ENCODE data around the gene FAM162A. TPM values are rescaled to one million over a fixed set of nuclear protein-coding genes. Genes with fewer than 3 reads are reported as not detected.

FAM162A gene
- total and polyA plus RNA-seq, 2 donors (not counting 3 experiments of a cell fraction or from before 2014, with no cell fraction given), result 12.6 to 23.4 TPM

DNA sequence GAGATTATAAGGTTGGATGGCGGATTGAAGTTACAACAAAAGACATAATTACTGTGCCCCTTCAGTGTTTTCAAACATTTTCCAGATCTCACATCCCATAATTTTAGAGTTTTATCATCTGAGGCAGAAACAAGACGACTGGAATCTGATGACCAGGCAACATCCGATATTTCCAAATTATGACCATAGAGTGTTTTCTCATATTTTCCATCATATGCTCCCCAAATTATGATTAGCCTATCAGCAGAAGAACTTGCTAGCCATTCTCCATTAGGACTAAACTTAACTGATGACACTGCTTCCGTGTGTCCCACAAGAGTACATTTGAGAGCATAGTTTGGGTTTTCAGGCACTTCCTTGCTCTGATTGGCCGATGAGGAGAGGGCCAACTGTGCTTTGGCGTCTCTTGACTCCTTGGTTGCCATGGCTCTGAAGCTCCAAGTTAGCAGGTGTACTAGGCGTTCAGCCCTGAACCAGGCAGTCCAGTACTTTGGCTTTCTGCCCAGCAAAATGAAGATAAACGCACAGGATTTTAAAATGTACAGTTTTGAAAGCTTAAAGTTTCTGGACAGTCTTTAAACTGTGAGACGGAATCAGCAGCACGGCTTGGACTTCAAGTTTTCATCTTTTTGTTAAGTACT lies 31.2 kb downstream of the FAM162A start:
- Histone ChIP-seq H2AFZ (ENCODE audit: low read depth, low read length) (peak overlapping the region; percentile 52), H3K36me3 (ENCODE audit: control insufficient read depth in 2 of 2, extremely low read depth in 1 of 2, insufficient read depth in 2 of 2, low read length in 2 of 2) (no peaks in the 10 kb centered on the region), H3K4me1 (ENCODE audit: control insufficient read depth, extremely low read depth, insufficient read depth, low read length) (peaks cover 9% of the 10 kb centered on the region), H3K4me3 (replicated peaks in 1 of 3; ENCODE audit: insufficient read depth in 1 of 3, low read depth in 1 of 3, low read length in 3 of 3) (peak overlapping the region; percentile 71 to 94 (median 80)), H3K9me3 (replicated peaks; ENCODE audit: control insufficient read depth, insufficient read depth, low read length) (no peaks in the 10 kb centered on the region), H3K4me2 (ENCODE audit: insufficient read depth, low read length) (peak overlapping the region; percentile 99), H3K9me1 (replicated peaks; ENCODE audit: control insufficient read depth, extremely low read depth, insufficient read depth, low read length) (no peaks in the 10 kb centered on the region), H4K20me1 (replicated peaks; ENCODE audit: control insufficient read depth, extremely low read depth, insufficient read depth, low read length) (no peaks in the 10 kb centered on the region), H3K27ac (ENCODE audit: insufficient read depth, low read depth, low read length) (peak overlapping the region; percentile 90), H3K79me2 (ENCODE audit: control insufficient read depth, insufficient read depth, low read length) (peaks cover 10% of the 10 kb centered on the region), H3K27me3 (ENCODE audit: control insufficient read depth in 2 of 2, insufficient read depth in 2 of 2, low read length in 2 of 2) (no peaks in the 10 kb centered on the region), H3K9ac (replicated peaks; ENCODE audit: extremely low read depth, insufficient read depth, low read length) (peak overlapping the region; percentile 93)
- TSS peak; percentile 71 for BruUV-seq (replicated peaks)
- TF ChIP-seq, protein P1, sequence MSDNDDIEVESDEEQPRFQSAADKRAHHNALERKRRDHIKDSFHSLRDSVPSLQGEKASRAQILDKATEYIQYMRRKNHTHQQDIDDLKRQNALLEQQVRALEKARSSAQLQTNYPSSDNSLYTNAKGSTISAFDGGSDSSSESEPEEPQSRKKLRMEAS (IDR thresholded peaks at IDR 0.05; ENCODE audit: insufficient read depth, insufficient read length), result no peak
- TF ChIP-seq MYC (IDR thresholded peaks at IDR 0.05; ENCODE audit: low read depth, low read length) (no peak), GATA2 (IDR thresholded peaks at IDR 0.05; ENCODE audit: insufficient read depth, insufficient read length, low read depth, low read length) (no peak), POLR2AphosphoS5 (IDR thresholded peaks at IDR 0.05; ENCODE audit: insufficient read depth, low read depth, low read length) (no peak), FOS (IDR thresholded peaks at IDR 0.05; ENCODE audit: borderline replicate concordance, insufficient read depth, low read length) (no peak), JUN (IDR thresholded peaks at IDR 0.05; ENCODE audit: borderline replicate concordance, insufficient read depth, insufficient read length, low read depth) (no peak), POLR2A (IDR thresholded peaks at IDR 0.05; ENCODE audit: low read depth, low read length) (no peak)
- TF ChIP-seq, protein P2, sequence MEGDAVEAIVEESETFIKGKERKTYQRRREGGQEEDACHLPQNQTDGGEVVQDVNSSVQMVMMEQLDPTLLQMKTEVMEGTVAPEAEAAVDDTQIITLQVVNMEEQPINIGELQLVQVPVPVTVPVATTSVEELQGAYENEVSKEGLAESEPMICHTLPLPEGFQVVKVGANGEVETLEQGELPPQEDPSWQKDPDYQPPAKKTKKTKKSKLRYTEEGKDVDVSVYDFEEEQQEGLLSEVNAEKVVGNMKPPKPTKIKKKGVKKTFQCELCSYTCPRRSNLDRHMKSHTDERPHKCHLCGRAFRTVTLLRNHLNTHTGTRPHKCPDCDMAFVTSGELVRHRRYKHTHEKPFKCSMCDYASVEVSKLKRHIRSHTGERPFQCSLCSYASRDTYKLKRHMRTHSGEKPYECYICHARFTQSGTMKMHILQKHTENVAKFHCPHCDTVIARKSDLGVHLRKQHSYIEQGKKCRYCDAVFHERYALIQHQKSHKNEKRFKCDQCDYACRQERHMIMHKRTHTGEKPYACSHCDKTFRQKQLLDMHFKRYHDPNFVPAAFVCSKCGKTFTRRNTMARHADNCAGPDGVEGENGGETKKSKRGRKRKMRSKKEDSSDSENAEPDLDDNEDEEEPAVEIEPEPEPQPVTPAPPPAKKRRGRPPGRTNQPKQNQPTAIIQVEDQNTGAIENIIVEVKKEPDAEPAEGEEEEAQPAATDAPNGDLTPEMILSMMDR (IDR thresholded peaks at IDR 0.05; ENCODE audit: extremely low read depth in 1 of 2, insufficient read depth in 1 of 2, low read depth in 1 of 2, low read length in 2 of 2), result no peak
- intact Hi-C loops (cut with micrococcal nuclease) (loop anchor here (5.0 kb wide), 1 partner anchor 97 kb away; the partner anchor contains the start of gene KPNA1), dilution Hi-C loops (cut with MboI; ENCODE audit: extremely low pct_ligation_motif_present, low sequenced_read_pairs) (no loop called here)
- DNase-seq (ENCODE audit: low read depth, low spot score), result peak; percentile 54
- ChIA-PET CTCF (interaction anchor here (0.6 to 2.2 kb wide), 4 partner anchors 22 to 264 kb away, joined by 4 to 13 read pairs (median 9); partner anchors contain the start of genes FAM162A, KPNA1 and MIX23), POLR2A (interaction anchor here (1.2 kb wide), 1 partner anchor 31 kb away, joined by 6 read pairs; the partner anchor contains the start of gene FAM162A)
- peak; percentile 77 for FAIRE-seq

Data from endothelial cell of umbilical vein (primary cell).